Cerebellar cortex (tissue), 1 donor: ENCODE data around the gene TBC1D17.

Experiments used
- DNase-seq: peaks from one replicate; pipeline ENCODE4 v3.0.0-alpha.2; 2015; ENCODE audit warnings: low spot score

Gene TBC1D17

DNA sequence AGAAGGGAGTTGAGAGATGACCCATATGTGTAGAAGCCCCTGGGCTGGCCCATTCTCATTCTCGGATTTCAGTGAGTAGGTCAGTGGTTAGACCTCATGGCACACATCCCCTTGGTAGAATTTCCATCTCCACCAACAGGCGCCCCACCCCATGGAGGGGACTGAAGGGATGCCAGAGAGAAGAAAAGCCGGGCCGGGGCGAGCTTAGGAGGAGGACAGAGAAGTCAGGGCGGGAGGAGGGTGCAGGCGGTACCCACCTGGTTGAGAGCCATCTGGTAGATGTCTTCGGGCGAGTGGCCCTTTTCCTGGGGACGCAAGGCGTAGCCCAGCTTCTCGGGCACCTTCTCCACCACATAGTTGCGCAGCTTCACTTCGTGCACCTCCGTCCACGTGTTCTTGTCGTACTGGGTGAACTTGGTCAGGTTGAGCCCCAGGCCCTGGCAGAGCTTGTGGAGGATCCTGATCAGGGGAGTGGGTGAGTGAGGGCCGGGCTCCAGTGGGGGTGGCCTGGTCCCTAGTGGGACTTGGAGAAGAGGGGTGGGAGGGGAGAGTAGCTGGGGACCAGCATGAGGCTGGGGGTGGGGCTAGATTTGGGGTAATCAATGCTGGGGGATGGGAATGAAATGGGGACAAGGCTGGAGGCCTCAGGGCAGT, 16.6 kb downstream of the TBC1D17 start:
- DNase-seq = no peak

DNA sequence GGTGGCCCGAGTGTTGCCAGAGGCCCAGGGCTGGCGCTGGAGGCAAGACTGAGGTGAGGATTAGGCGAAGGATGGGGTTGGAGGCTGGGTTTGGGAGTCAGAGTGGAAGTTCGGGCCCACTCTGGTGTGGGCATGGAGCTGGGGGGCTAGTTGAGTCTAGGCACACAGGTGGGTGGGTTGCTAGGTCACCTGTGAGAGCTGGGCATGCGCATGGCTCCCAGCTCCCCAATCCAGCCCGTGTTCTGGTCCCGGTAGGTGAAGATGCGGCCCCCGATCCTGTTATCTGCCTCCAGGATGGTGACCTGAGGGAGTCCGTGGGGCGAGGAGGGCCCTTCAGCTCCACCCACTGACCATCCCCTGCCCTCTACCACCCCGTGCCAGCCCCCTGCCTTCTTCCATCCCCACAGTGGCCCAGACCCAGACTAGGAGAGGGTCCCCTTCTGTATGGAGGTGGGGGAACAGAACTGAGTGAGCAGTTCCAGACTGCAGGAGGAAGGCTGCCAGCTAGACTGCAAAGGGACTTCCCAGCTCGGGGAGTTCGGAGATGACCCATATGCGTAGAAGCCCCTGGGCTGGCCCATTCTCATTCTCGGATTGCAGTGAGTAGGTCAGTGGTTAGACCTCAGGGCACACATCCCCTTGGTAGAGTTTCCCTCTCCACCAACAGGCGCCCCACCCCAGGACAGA, 17.5 kb downstream of the TBC1D17 start:
- no peak for DNase-seq

DNA sequence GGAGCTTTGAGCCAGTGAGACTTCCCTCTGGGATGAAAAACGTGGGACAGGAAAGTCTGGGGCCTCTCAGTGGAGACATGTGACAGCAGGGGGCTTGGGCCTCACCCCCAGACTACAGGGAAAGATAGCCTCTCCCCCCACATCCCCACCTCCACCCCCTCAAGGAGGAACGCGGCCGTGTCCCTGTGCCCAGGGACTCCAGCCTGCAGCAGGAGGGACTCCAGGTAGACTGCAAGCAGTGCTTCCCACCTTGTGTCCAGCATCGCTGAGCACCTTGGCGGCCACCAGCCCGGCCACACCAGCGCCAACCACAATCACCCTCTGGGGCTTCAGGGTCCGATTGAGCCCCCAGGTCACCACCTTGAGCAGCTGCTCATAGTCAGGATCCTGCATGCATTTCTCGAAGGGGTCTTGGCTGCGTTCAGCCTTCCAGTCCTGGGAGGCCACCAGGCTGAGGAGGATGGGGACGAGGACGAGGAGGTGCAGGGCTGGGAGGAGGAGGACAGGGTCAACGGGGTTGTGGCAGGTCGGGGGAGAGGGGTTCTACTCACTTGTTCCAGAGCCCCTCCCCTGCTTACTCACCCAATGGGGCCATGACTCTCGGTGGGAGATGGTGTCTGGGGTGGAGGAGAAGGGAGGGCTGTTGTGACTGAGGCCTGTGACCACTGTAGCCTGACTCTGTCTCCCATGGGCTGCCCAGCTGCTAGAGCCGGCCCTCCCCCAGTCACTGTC, 18.2 kb downstream of the TBC1D17 start:
- DNase-seq = no peak

DNA sequence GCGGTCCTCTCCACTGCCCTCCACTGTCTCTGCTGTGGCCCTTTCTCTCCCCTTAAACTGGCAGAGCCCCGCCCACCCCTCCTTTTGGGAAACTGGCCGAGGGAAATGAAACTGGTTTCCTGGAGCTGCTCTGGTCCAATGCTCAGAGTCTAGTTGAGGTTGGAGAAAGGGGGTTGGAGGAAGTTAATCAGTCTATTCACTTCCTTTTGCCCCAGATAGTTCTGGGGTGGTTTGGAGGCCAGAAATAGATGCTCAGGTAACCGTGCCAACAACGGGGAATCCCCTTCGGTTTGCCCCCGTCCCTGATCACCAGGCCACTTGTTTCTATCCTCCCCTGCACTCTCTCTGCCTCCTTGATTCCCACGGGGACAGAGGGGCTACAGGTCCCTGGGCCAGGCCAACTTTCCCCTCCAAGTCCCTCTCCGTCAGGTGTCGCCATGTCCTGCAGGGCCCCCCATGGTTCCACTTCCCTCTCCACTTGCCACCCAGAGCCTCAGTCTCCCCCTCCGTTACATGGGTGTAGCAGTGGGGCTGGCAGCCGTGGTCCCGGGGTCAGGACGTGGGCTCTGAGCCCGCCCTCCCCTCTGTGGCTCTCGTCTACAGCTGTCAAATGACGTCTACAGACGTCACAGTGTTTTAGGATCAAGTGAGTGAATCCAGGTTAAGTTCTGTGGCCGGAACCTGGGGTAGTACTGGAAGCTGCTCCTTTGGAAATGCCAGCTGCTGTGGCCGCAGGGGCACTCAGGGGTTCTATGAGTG, 19.5 kb downstream of the TBC1D17 start, which contains the start of gene IL4I1:
Gene IL4I1 (minus strand): TSS at position 25 of the 759 bp plus-strand sequence. CDS start 727 bp downstream, outside the sequence.
- no peak for DNase-seq

DNA sequence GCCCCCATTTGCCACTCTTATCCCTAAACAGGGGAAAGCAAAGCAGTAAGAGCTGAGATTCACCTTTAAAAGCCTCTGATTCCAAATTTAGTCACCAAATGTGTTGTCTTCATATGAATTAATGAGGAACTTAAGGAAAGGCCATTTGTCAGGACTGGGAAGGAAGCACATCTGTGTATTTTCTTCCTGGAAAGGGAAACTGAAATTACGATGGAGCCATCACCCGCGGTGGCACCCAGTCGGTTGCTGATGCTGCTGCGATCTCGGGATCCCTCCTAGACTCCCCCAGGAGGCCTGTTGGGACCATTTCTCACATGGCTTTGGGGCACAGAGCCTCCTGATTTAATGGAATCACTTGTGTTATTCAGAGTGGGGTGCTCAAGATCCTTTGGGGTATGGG, 26.6 kb downstream of the TBC1D17 start:
- DNase-seq = no peak

DNA sequence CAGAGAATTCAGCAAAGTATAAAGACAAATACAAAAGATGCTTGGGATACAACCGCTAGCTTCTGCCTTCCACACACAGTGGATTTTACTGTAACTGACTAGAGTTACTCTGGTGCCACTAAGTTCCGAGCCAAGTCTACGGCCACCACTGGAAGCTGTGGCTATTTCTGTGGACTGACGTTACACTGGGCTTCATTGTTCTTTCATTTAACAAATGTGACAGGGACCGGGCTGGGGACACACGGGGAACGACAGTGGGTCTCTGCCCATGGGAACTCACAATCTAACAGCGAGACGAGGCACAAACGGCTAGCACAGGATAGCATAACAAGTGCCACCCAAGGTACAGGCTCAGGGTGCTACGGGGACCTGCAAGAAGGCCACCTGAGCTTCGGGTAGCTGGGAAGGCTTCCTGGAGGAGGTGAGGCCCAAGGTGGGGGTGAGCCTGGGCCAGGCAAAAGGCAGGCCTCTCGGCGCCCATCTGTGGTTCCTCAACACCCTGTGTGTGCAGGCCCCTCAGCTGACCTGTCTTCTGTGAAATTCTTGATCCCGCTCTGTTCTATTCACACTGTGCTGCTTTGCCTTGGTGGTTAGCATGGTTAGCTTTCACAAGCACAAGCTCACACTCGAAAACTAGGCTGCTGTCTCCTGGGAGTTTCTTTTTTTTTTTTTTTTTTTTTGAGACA, 29.5 kb downstream of the TBC1D17 start:
- no peak for DNase-seq

DNA sequence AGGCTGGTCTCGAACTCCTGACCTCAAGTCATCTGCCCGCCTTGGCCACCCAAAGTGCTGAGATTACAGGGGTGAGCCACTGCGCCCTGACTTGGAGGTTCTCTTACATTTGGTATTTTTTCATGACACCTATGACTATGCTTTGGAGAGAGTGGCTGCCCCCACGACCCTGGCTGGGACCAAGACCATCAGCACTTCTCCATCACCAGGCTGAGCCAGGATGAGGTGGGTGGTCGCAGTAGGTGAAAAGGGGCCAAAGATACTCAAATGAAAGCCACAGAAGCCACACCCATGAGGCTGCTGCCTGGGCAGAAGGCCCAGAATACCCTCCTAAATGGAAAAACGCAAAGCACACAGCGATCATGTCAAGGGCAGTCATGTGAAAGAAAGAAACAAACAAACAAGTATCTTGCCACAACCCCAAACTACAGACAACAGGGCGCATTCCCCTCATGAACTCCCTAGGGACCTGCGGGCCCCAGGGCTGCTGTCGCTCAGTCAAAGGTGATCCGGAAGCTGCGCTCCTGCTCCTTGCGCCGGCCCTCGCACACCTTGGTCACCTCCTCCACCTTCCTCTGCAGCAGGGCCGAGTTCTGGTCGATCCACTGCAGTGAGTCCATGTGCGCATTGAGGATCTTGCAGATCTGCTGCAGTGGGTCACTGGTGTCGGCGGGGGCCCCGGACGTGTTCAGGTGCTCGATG, 30.4 kb downstream of the TBC1D17 start:
- no peak for DNase-seq

DNA sequence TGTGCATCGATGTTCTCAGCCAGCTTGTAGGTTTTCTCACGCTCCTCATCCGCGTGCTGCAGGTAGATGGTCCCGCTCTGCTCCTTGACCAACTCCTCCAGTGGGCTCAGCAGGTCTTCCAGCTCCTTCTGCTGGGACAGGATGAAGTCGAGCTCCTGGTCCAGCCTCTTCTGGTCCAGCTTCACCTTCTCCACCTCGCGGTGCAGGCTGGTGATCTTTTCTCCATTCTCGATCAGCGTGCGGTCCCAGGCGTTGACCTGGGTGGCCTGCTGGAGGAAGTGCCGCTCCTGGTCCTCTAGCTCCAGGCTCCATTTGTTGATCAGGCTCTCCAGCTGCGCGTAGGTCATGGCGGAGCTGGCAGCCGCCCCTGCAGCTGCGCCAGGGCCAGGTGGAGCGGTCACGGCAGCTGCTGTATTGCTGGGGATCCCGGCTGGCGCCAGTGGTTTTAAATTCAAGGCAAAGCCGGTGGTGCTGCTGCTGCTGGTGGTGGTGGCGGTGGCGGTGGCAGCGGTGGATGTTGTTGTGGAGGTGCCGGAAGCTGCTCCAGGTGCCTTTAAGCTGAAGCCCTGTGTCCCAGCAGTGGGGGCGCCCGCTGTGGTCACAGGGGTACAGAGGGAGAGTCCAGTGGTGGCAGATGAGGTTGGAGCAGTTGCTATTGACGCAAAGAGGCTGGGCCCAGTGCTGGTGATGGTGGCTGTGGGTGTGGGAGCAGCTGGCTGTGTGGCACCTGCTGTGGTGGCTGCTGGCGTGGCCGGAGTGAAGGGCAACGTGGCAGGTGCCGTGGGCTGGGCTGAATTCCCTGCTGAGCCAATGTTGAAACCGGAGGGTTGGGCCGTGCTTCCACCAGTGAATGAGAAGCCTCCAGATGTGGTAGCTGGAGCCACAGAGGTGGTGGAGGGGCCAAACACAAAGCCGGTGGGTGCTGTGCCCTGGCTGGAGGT, 31.2 kb downstream of the TBC1D17 start:
- DNase-seq = no peak

DNA sequence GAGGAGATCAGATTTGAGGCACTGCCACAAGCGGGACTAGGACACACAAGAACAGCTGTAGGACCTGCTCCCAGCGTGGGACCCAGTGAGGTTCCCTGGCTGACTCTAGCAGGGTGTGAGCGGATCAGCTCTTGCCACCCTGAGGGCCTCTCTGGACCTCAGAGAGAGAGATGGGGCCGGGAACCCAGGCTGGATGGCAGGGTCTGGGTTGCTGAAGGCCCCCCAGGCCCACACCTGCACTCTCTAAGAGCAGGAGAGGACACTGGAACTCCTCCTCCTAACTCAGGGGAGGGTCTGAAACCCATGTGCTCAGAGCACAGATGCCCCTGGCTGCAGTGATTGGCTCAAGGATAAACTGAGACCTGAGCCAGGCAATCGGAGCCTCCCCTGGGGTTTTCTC, 32.7 kb downstream of the TBC1D17 start:
- DNase-seq = no peak

DNA sequence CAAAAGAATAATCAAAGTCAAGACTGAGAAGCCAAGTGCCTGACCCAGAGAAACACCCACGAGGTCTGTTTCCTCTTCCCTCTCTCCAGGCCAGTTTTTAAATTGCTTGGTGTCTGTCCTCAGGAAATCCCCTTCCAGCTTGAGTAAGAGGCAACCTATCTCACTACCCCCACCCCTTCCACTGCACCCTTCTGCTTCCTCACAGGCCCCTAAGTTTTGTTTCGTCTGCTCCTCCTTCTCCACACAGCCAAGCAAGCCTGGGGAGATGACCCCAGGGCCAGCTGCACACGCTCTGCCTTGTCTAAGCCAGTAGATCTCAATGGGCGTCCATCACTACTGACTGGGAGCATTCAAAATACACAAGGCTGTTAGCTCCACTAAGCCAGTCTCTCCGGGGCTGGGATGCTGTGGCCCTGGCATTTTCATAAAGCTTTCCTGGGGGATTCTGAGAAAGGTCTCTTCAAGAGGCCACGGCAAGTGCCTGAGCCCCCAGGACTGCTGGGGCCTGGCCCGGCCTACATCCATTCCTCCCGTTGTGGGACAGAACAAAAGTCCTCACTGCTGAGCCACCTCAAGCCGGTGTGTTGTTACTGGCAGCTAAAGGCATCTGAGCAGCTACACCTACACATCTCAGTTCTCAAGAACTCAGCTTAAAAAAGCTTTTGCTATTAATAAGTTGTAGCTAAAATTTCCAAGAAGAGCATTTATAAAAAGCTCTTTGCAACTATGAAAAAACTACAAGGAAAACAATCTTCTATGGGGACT, 34.1 kb downstream of the TBC1D17 start:
- no peak for DNase-seq

DNA sequence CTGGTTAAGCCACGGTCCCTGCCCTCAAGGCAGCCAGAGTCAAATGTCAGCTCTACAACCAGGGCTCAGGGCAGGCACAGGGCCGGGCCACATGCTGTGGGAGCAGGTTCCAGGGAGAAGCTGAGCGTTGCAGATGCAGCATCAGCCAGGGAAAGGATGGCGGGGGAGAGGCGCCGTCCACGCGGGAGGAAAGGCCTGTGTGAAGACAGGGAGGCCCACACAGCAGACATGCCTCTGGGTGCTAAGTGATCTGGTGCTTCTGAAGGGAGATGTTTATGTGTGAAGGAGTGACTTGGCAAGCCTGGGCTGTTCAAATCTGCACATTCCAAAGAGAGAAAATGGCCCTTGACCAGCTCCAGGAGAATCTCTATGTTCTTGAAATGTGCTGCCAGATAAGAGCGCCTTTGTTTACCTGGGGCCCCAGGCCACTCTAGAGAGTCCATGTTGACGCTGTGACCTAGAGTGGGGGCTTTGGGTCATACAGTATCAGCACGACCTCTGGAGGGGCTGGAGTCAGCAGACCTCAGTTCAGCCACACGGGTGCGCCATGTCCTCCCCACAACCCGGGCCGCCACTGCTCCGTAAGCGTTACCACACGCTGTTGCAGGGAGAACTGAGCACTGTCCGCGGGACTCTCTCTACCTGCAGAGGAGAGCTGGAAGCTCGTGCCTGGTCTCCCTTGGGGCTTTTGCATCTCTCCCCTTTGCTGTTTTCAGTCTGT, 35.6 kb downstream of the TBC1D17 start:
- DNase-seq = no peak

DNA sequence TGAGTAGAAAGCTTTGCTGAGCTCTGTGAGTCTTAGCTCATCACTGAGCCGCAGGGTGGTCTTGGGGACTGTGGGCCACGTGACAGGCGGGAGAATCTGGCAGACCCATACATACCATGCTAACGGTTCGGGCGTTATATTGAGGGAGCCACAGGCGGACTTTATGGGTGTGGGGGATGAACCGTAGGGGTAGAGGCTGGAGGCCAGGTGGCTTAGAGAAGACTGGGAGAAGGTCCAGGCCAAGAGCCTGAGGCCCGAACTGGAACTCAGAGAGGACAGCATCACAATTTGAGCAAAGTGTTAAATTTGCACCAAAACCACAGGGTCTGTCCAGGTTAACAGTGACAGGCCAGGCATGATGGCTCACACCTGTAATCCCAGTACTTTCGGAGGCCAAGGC, 36.2 kb downstream of the TBC1D17 start:
- DNase-seq = no peak

DNA sequence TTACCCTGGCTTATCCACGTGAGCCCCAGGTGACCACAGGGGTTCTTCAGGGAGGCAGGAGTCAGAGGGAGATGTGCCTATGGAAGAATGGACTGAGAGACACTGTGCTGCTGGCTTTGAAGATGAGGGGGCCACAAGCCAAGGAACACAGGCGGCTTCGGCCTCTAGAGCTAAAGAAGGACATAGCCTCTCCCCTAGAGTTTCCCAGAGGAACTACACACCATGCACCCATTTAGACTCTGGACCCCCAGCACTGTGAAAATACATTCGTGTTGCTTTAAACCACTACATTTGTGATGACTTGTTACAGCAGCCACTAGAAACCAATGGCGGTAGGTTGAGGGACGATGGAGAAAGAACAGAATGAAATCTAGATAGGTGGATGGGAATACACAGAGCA, 37.8 kb downstream of the TBC1D17 start:
- no peak for DNase-seq

DNA sequence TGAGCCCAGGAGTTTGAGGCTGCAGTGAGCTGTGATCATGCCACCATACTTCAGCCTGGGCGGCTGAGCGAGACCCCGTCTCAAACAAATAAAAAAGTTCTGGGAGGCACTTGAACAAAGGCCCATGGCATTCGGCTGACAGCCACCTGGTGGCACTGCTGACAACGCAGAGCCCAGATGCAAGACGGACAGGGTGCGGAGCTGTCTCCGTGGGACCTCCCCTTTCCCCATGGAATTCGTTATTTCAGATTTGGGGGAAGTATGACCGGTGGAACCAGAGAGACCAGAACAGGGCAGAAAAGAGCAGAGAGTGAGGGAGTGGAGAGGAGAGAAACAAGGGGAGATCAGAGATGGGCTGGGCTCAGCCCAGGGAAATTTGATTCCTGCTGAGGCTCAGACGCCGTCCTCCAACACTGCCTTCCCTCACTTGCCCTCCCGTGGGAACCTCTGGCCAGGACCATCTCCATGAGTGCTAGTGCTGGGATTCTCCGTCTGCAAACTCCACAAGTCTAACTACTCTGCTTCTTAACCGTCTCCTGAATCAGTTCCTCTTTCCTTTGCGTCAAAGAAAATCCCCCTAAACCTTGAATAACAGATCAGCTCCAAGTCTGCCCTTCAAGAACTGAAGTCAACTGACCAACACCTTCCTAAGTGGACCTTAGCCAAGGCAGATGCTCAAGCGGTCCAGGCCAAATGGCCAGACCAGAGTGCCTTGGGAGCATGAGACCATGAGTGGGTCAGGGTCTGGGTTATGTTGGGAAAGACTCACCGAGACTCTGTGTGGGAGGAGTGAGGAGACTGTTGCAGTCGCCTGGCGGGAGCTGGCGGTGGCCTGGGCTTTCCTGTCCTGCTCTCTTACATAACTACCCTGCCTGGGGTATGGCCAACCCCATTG, 39.6 kb downstream of the TBC1D17 start:
- peak; percentile 29 for DNase-seq

DNA sequence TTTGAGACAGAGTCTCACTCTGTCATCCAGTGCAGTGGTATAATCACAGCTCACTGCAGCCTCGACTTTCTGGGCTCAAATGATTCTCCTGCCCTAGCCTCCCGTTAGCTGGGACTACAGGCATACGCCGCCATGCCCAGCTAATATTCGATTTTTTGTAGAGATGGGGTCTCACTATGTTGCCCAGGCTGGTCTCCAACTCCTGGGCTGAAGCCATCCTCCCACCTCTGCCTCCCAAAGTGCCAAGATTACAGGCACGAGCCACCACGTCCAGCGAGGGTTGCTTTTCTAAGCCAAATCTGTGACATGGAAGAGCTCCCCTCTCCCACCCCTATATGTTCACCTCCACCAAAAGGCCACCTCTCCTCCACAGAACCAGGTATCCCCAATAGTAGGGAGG, 40.6 kb downstream of the TBC1D17 start:
- no peak for DNase-seq

DNA sequence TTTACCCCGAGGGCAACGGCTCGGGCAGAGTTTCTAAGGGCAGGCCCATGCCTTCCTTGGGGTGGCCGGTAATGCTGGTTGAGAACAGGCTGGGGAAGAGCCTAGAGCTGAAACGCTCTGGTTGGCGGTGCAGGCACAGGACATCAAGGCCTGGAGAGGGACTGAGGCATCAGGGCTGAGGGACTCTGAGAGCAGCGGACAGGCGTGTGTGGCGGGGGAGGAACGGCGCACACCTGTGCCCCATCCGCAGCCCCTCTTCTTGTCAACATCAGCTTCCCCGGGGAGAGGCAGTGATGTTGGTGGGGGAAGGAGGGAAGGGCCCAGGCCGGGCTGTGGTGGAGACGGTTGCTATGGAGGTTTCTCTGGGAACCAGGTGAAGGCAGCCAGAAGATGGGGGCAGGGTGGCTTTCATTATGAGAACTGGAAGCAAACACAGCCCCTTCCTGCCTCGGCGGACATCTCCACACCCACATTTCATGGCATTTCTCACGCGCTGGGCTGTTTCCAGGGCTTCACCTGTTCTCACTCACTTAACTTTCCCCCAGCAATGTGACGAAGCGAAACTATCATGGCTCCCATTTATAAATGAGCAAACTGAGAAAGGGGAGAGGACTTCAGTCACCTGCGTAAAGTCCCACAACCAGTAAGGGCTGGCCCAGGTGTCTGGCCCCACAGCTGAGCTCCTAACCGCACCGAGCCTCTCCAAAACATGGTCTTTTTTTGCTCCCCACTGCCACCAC, 43.3 kb downstream of the TBC1D17 start:
- DNase-seq = no peak
